HG02610 (cell line): ENCODE measurements around the gene TBC1D22A.

Source experiments
- ATAC-seq: cut with Tn5 transposase; IDR thresholded peaks from one replicate; pipeline ENCODE4 v1.9.1; 2021; ENCODE audit warnings: mild to moderate bottlenecking, moderate library complexity; ENCODE audit not compliant: unreplicated experiment

Gene TBC1D22A

GRCh38 chr22:46947516-46948257 is 185.2 kb downstream of the TBC1D22A start:
- no peak for ATAC-seq

GRCh38 chr22:46948411-46949144 is 186.1 kb downstream of the TBC1D22A start:
- ATAC-seq: no peak

- ATAC-seq: no peak
These were observed 188.9 kb downstream of the TBC1D22A start for GRCh38 chr22:46951350-46951749.

- ATAC-seq: no peak
These were observed 189.5 kb downstream of the TBC1D22A start for GRCh38 chr22:46951973-46952372.

GRCh38 chr22:46953968-46954765 is 191.7 kb downstream of the TBC1D22A start:
- no peak for ATAC-seq

- ATAC-seq: no peak
These were observed 192.3 kb downstream of the TBC1D22A start for GRCh38 chr22:46954781-46955180.

- no peak for ATAC-seq
These were observed 194.2 kb downstream of the TBC1D22A start for GRCh38 chr22:46956498-46957215.

- ATAC-seq: no peak
These were observed 195.1 kb downstream of the TBC1D22A start for GRCh38 chr22:46957521-46957920.

GRCh38 chr22:46958191-46958590 is 195.7 kb downstream of the TBC1D22A start:
- ATAC-seq: no peak

- no peak for ATAC-seq
These were observed 196.2 kb downstream of the TBC1D22A start for GRCh38 chr22:46958658-46959057.

GRCh38 chr22:46959369-46959768 is 196.9 kb downstream of the TBC1D22A start:
- ATAC-seq: no peak

GRCh38 chr22:46961591-46962295 is 199.3 kb downstream of the TBC1D22A start:
- ATAC-seq: no peak

GRCh38 chr22:46962406-46962805 is 200.0 kb downstream of the TBC1D22A start:
- ATAC-seq: no peak

GRCh38 chr22:46963672-46964545 is 201.5 kb downstream of the TBC1D22A start:
- ATAC-seq: no peak

- ATAC-seq: no peak
These were observed 202.5 kb downstream of the TBC1D22A start for GRCh38 chr22:46964773-46965550.

- ATAC-seq: no peak
These were observed 203.4 kb downstream of the TBC1D22A start for GRCh38 chr22:46965555-46966494.

GRCh38 chr22:46966495-46966845 is 204.0 kb downstream of the TBC1D22A start:
- ATAC-seq: no peak

- no peak for ATAC-seq
These were observed 204.4 kb downstream of the TBC1D22A start for GRCh38 chr22:46966846-46967245.
